ENCODE results near the gene ZNF266. TPM values are rescaled to one million over a fixed set of nuclear protein-coding genes. Genes with fewer than 3 reads are reported as not detected.

The ZNF266 gene
- total RNA-seq = 10 to 100 TPM; 28.2 to 32.1 TPM

GRCh38 chr19:9435279-9436268 is at the start of gene ZNF266:
Gene ZNF266, minus strand, starts transcription at chr19:9435573. Its CDS starts 15,484 bp downstream, at chr19:9420089.
- ChIA-PET CTCF (interaction anchor here (1.0 to 1.8 kb wide), 3 partner anchors 25 to 124 kb away, joined by 3 to 4 read pairs (median 3); no protein-coding TSS in a partner anchor), POLR2A (interaction anchor here (0.9 kb wide), 1 partner anchor 101 kb away, joined by 3 read pairs; no protein-coding TSS in a partner anchor)

- CTCF ChIA-PET = no interaction called here
- POLR2A ChIA-PET = no interaction called here
These were observed 49.8 kb upstream of the ZNF266 start for GRCh38 chr19:9485140-9485539.

GRCh38 chr19:9474975-9475374 is 39.6 kb upstream of the ZNF266 start:
- ChIA-PET POLR2A (no interaction called here), CTCF (no interaction called here)

- CTCF ChIA-PET = no interaction called here
These were observed 31.8 kb upstream of the ZNF266 start for GRCh38 chr19:9467161-9467560.

GRCh38 chr19:9461938-9462337 is 26.6 kb upstream of the ZNF266 start:
- ChIA-PET CTCF (no interaction called here), POLR2A (no interaction called here)

More at GRCh38 chr19:9467161-9467560, 31.8 kb upstream of the ZNF266 start:
- POLR2A ChIA-PET = no interaction called here

- ChIA-PET CTCF (no interaction called here), POLR2A (no interaction called here)
These were observed 20.8 kb upstream of the ZNF266 start for GRCh38 chr19:9456018-9456689.

- POLR2A ChIA-PET = no interaction called here
- CTCF ChIA-PET = no interaction called here
These were observed 18.6 kb upstream of the ZNF266 start for GRCh38 chr19:9453953-9454352.

GRCh38 chr19:9445037-9445436 is 9.7 kb upstream of the ZNF266 start:
- ChIA-PET CTCF (no interaction called here), POLR2A (no interaction called here)

GRCh38 chr19:9436358-9436757 is 985 bp upstream of the ZNF266 start:
- POLR2A ChIA-PET = no interaction called here
- CTCF ChIA-PET = interaction anchor here (1.0 kb wide), 1 partner anchor 28 kb away, joined by 3 read pairs; no protein-coding TSS in a partner anchor

GRCh38 chr19:9431475-9431874 is 3.9 kb downstream of the ZNF266 start:
- ChIA-PET POLR2A (no interaction called here), CTCF (interaction anchor here (0.8 kb wide), 1 partner anchor 121 kb away, joined by 3 read pairs; no protein-coding TSS in a partner anchor)

- CTCF ChIA-PET = no interaction called here
- POLR2A ChIA-PET = no interaction called here
These were observed 4.9 kb downstream of the ZNF266 start for GRCh38 chr19:9430444-9430843.

- ChIA-PET POLR2A (no interaction called here), CTCF (no interaction called here)
These were observed 7.4 kb downstream of the ZNF266 start for GRCh38 chr19:9427941-9428340.

- ChIA-PET CTCF (no interaction called here), POLR2A (no interaction called here)
These were observed 22.0 kb downstream of the ZNF266 start for GRCh38 chr19:9413240-9413954.

- CTCF ChIA-PET = no interaction called here
- POLR2A ChIA-PET = no interaction called here
These were observed 27.5 kb downstream of the ZNF266 start for GRCh38 chr19:9407827-9408226.

GRCh38 chr19:9406798-9407352 is 28.5 kb downstream of the ZNF266 start:
- ChIA-PET CTCF (no interaction called here), POLR2A (interaction anchor here (0.6 kb wide), 1 partner anchor 576 kb away, joined by 3 read pairs; no protein-coding TSS in a partner anchor)

GRCh38 chr19:9381361-9381785 is 54.0 kb downstream of the ZNF266 start:
- CTCF ChIA-PET = no interaction called here
- POLR2A ChIA-PET = no interaction called here

- ChIA-PET POLR2A (no interaction called here), CTCF (interaction anchor here (0.6 kb wide), 1 partner anchor 62 kb away, joined by 3 read pairs; no protein-coding TSS in a partner anchor)
These were observed 64.4 kb downstream of the ZNF266 start for GRCh38 chr19:9370738-9371619.

GRCh38 chr19:9362905-9363304 is 72.5 kb downstream of the ZNF266 start, which contains the start of gene ZNF177:
Gene ZNF177, plus strand, starts transcription at chr19:9363013. Its CDS starts 15,299 bp downstream, at chr19:9378312.
- CTCF ChIA-PET = no interaction called here
- POLR2A ChIA-PET = no interaction called here

All from activated CD8-positive, alpha-beta memory T cell treated with anti-CD3 and anti-CD28 coated beads for 36 hours (primary cell).